ENCODE data around the gene VPS26A.

DNA sequence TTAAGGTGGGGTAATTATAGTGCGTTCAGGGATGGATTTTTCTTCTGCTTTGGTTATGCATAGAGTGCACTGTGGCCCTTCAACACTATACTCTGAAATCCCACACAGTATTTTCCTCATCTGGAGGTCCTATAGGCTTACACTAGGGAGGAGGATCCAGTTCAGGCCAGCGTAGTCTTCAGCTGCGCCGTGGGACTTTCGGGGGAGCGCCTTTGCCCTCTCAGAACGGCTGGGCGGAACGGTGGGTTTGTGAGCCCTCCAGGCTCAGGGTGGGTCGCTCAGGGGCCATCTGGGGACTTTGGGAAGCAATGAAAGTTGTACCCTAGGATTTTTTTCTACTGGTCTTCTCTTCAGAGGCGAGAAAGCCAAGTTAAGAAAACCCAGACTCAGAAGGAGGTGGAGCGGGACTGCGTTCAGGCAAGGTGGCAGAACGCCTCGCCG is 652 bp upstream of the VPS26A start:
- TF ChIP-seq, protein P1, sequence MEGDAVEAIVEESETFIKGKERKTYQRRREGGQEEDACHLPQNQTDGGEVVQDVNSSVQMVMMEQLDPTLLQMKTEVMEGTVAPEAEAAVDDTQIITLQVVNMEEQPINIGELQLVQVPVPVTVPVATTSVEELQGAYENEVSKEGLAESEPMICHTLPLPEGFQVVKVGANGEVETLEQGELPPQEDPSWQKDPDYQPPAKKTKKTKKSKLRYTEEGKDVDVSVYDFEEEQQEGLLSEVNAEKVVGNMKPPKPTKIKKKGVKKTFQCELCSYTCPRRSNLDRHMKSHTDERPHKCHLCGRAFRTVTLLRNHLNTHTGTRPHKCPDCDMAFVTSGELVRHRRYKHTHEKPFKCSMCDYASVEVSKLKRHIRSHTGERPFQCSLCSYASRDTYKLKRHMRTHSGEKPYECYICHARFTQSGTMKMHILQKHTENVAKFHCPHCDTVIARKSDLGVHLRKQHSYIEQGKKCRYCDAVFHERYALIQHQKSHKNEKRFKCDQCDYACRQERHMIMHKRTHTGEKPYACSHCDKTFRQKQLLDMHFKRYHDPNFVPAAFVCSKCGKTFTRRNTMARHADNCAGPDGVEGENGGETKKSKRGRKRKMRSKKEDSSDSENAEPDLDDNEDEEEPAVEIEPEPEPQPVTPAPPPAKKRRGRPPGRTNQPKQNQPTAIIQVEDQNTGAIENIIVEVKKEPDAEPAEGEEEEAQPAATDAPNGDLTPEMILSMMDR (IDR thresholded peaks at IDR 0.05; ENCODE audit: borderline replicate concordance, extremely low read depth, low read length, poor library complexity, severe bottlenecking) = no peak
- no peak for TF ChIP-seq EZH2 (IDR thresholded peaks at IDR 0.05; ENCODE audit: borderline replicate concordance, low read depth, low read length, severe bottlenecking)

All from DND-41 (cell line).